Kidney (tissue), 14 donors: ENCODE data around the gene DNAJC25. TPM values are rescaled to one million over a fixed set of nuclear protein-coding genes. Genes with fewer than 3 reads are reported as not detected.

Experiments
- DNase-seq, 5 donors: peaks; one replicate each; pipeline ENCODE4 v3.0.0-alpha.2; 2013 to 2020
- FAIRE-seq: peaks from 2 replicates; lab custom pipeline; 2012; peaks lifted over from hg19 to GRCh38; lab: Jason Lieb, UNC
- H3K27ac ChIP-seq, 2 donors: one replicate each; pipeline ENCODE4 v1.7.0; 2013; ENCODE audit warnings: low read depth in 2 of 2, low read length in 2 of 2, inconsistent platforms in 1 of 2
- H3K27me3 ChIP-seq: one replicate; pipeline ENCODE4 v1.7.1; 2013; ENCODE audit warnings: low read length, inconsistent platforms; ENCODE audit not compliant: control insufficient read depth, insufficient read depth
- H3K36me3 ChIP-seq, 3 donors: one replicate each; pipeline versions ENCODE4 v1.7.0 to v1.7.1; 2013; ENCODE audit warnings: low read length in 3 of 3, control low read depth in 1 of 3, inconsistent platforms in 1 of 3; ENCODE audit not compliant: insufficient read depth in 3 of 3, control insufficient read depth in 2 of 3
- H3K4me1 ChIP-seq, 3 donors: one replicate each; pipeline versions ENCODE4 v1.7.0 to v1.7.1; 2013; ENCODE audit warnings: low read length in 3 of 3, inconsistent platforms in 1 of 3, low read depth in 1 of 3; ENCODE audit not compliant: control insufficient read depth in 2 of 3, insufficient read depth in 2 of 3
- H3K4me3 ChIP-seq, 3 donors: one replicate each; pipeline versions ENCODE4 v1.7.0 to v1.8.1; 2013; ENCODE audit warnings: low read length in 3 of 3, control low read depth in 1 of 3, inconsistent platforms in 1 of 3
- H3K9ac ChIP-seq, 3 donors: one replicate each; pipeline versions ENCODE4 v1.7.0 to v1.7.1; 2013; ENCODE audit warnings: low read length in 3 of 3, control low read depth in 1 of 3, inconsistent platforms in 1 of 3
- H3K9me3 ChIP-seq, 3 donors: one replicate each; pipeline versions ENCODE4 v1.7.0 to v1.7.1; 2013; ENCODE audit warnings: low read length in 3 of 3, control low read depth in 1 of 3, inconsistent platforms in 1 of 3; ENCODE audit not compliant: control insufficient read depth in 2 of 3, insufficient read depth in 1 of 3
- intact Hi-C: fragments of 100-400 bp; cut with DNase I; formaldehyde crosslinking; loops from one replicate; pipeline ENCODE4 v1.11.1; 2022
- polyA plus RNA-seq: library from polyadenylated mRNA; stranded (reverse); fragments of 350-450 nt; fragmentation: Illumina TruSeq; extraction: RNeasy Lipid Tissue Mini Kit (QIAGEN cat#74804); gene quantifications from one replicate; pipeline ENCODE4 v1.2.3, GENCODE V29; 2014; ENCODE audit warnings: low read depth, low replicate concordance; ENCODE audit not compliant: insufficient read depth
- total RNA-seq: library from RNA; stranded (reverse); fragmentation: NEBNext Ultra II Directional; extraction: Animal tissue kit (Norgen Biotek cat#: 25700); gene quantifications from one replicate; pipeline ENCODE4 v1.2.1, GENCODE V29; 2021
- TF ChIP-seq, protein P1 (sequence below): IDR thresholded peaks from 3 replicates; pipeline ENCODE4 v1.5.1; 2012; ENCODE audit warnings: mild to moderate bottlenecking, moderate library complexity, borderline replicate concordance; ENCODE audit not compliant: insufficient read depth; ENCODE audit errors: extremely low read depth
- donor health status: control.
- donor health status: control.
- donor health status: control.
- donor health status: control.
- donor health status: control.
- donor health status: DM: yes; HTN: yes; CAD: no.
- donor health status: Normal renal cell carcinoma (clear cell type).

DNAJC25 gene
- total and polyA plus RNA-seq, 2 donors from 2014 or later: 8.2 to 13.1 TPM

- Histone ChIP-seq H3K27me3 (no peaks in the 10 kb centered on the region), H3K9me3 (no peaks in the 10 kb centered on the region), H3K27ac (peak overlapping the region; percentile 85 to 86), H3K9ac (peak overlapping the region; percentile 43 to 96 (median 85)), H3K4me1 (peaks cover 0 to 12% (median 5%) of the 10 kb centered on the region in 3 donors), H3K36me3 (peaks cover 0 to 3% (median 0%) of the 10 kb centered on the region in 3 donors), H3K4me3 (peak overlapping the region; percentile 75 to 90 (median 86))
- intact Hi-C loops: no loop called here
- DNase-seq: no peak
- FAIRE-seq: no peak
- TF ChIP-seq, protein P1, sequence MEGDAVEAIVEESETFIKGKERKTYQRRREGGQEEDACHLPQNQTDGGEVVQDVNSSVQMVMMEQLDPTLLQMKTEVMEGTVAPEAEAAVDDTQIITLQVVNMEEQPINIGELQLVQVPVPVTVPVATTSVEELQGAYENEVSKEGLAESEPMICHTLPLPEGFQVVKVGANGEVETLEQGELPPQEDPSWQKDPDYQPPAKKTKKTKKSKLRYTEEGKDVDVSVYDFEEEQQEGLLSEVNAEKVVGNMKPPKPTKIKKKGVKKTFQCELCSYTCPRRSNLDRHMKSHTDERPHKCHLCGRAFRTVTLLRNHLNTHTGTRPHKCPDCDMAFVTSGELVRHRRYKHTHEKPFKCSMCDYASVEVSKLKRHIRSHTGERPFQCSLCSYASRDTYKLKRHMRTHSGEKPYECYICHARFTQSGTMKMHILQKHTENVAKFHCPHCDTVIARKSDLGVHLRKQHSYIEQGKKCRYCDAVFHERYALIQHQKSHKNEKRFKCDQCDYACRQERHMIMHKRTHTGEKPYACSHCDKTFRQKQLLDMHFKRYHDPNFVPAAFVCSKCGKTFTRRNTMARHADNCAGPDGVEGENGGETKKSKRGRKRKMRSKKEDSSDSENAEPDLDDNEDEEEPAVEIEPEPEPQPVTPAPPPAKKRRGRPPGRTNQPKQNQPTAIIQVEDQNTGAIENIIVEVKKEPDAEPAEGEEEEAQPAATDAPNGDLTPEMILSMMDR: no peak
Observed at GRCh38 chr9:111632060-111632459, 926 bp downstream of the DNAJC25 start.

- H3K27ac ChIP-seq: no peak overlapping the region
- peak overlapping the region in 1 of 3 donors; percentile 24 for H3K9ac ChIP-seq
- H3K4me3 ChIP-seq: peak overlapping the region in 2 of 3 donors; percentile 86 to 90
- H3K36me3 ChIP-seq: peaks cover 0 to 3% (median 0%) of the 10 kb centered on the region in 3 donors
- intact Hi-C loops: no loop called here
- FAIRE-seq (no peak), DNase-seq (no peak)
- H3K27me3 ChIP-seq: no peaks in the 10 kb centered on the region
- H3K9me3 ChIP-seq: no peaks in the 10 kb centered on the region
- TF ChIP-seq, protein P1: no peak
- H3K4me1 ChIP-seq: peaks cover 0 to 12% (median 5%) of the 10 kb centered on the region in 3 donors
Observed at GRCh38 chr9:111632695-111633388, 1.7 kb downstream of the DNAJC25 start.

DNA sequence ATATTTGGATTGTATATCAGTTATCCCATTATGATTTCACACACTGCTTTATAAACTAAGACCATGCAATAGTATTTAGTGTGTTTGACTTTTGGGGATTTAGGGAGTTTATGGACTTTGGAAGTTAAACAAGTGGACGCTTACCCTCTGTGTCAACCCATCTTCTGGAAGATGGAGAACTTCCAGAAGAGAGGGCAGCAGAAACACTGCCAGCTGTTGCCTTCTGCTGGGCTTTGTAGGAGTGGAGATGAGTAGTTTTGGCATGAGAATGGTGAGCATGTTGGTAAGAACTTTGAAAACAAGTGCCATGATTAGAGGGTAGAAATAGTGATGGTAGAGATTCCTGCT lies 2.2 kb downstream of the DNAJC25 start:
- DNase-seq (no peak), FAIRE-seq (no peak)
- H3K9ac ChIP-seq: no peak overlapping the region
- no peak overlapping the region for H3K27ac ChIP-seq
- H3K9me3 ChIP-seq: no peaks in the 10 kb centered on the region
- peak overlapping the region in 2 of 3 donors; percentile 15 to 90 for H3K4me3 ChIP-seq
- no peaks in the 10 kb centered on the region for H3K27me3 ChIP-seq
- TF ChIP-seq, protein P1: no peak
- peaks cover 0 to 12% (median 5%) of the 10 kb centered on the region in 3 donors for H3K4me1 ChIP-seq
- peaks cover 0 to 3% (median 0%) of the 10 kb centered on the region in 3 donors for H3K36me3 ChIP-seq
- intact Hi-C loops: no loop called here

- TF ChIP-seq, protein P1: no peak
Observed at GRCh38 chr9:111634860-111635259, 3.7 kb downstream of the DNAJC25 start.

More at GRCh38 chr9:111634860-111635259, 3.7 kb downstream of the DNAJC25 start:
- Histone ChIP-seq H3K9me3 (no peaks in the 10 kb centered on the region), H3K4me3 (no peak overlapping the region), H3K27ac (no peak overlapping the region), H3K27me3 (no peaks in the 10 kb centered on the region), H3K4me1 (peaks cover 0 to 12% (median 5%) of the 10 kb centered on the region in 3 donors), H3K9ac (no peak overlapping the region), H3K36me3 (no peaks in the 10 kb centered on the region)
- DNase-seq: no peak
- no peak for FAIRE-seq
- intact Hi-C loops: no loop called here
